Adrenal gland (tissue), 12 donors: ENCODE measurements around the gene ANKRD36. TPM values are rescaled to one million over a fixed set of nuclear protein-coding genes. Genes with fewer than 3 reads are reported as not detected.

ENCODE experiments used
- polyA plus RNA-seq, 3 donors: library from polyadenylated mRNA; stranded (reverse); fragments of 200-250 nt in 2 of 3; fragments of 350-450 nt in 1 of 3; fragmentation: Illumina TruSeq in 1 of 3; extraction: RNeasy Lipid Tissue Mini Kit (QIAGEN cat#74804) in 1 of 3; gene quantifications; one replicate each; pipeline ENCODE4 v1.2.3, GENCODE V29; 2013 to 2014
- small RNA-seq, 2 donors: library from RNA; depleted of rRNA; stranded (forward); fragments of <200 nt; gene quantifications; one replicate each; pipeline ENCODE3, GENCODE V24; 2016
- total RNA-seq, 9 donors: library from RNA; depleted of rRNA in 4 of 9; stranded (reverse); fragments of >200 nt in 4 of 9; fragments of 120-200 nt in 1 of 9; fragmentation: NEBNext Ultra II Directional in 1 of 9; extraction: Animal tissue kit (Norgen Biotek cat#: 25700) in 1 of 9; gene quantifications; one replicate each; pipeline versions ENCODE4 v1.1.0 to v1.2.4, GENCODE V29; 2013 to 2023
- donor health status: healthy with polysubstance abuse.
- donor health status: Bipolar disorder and iron deficiency.
- donor health status: DM: yes; HTN: yes; CAD: no.
- donor health status: DM: no; HTN: no; CAD: no.
- donor health status: DM: no; HTN: no; CAD: no.
- donor health status: DM: yes; HTN: yes; CAD: no.

The ANKRD36 gene
- total and polyA plus RNA-seq, 12 donors = 3.0 to 35.5 (median 10.0) TPM

Small RNA genes within 50 kb of the gene (small RNA-seq; reads per million reads assigned to genes)
- gene RN7SL313P = 0 reads per million in 2 donors

Other genes starting within 250 kb of the ANKRD36 start
- gene SEMA4C, start 243.1 kb upstream of the ANKRD36 start, total RNA-seq = 10 to 100 TPM; 11.4 to 31.6 (median 27.7) TPM
- gene SEMA4C, start 243.1 kb upstream of the ANKRD36 start, polyA plus RNA-seq = 10 to 100 TPM in 2 of 3 donors, 1 to 10 TPM in 1; 4.4 to 23.4 (median 14.6) TPM
- gene FAM178B, start 126.6 kb upstream of the ANKRD36 start, total RNA-seq = under 1 TPM in 1 of 9 donors, not detected in 8; 0.32 TPM
- gene FAM178B, start 126.6 kb upstream of the ANKRD36 start, polyA plus RNA-seq = under 1 TPM in 1 of 3 donors, not detected in 2; 0.51 TPM
- 10 to 100 TPM in 5 of 9 donors, 1 to 10 TPM in 4; 4.0 to 19.2 (median 10.7) TPM for gene FAHD2B, start 18.3 kb upstream of the ANKRD36 start, total RNA-seq
- 1 to 10 TPM; 7.0 to 8.5 (median 7.5) TPM for gene FAHD2B, start 18.3 kb upstream of the ANKRD36 start, polyA plus RNA-seq